SU-DHL-6 (cell line): Measurements from ENCODE around the gene PPARGC1A.

Experiments
- CTCF ChIP-seq: fragments of 200-600 bp; sonication (generic); IDR thresholded peaks from one replicate; pipeline ENCODE4 v1.5.1; 2017; ENCODE audit warnings: antibody characterized with exemption, mild to moderate bottlenecking, low read length, moderate library complexity; ENCODE audit not compliant: insufficient read depth, poor library complexity, severe bottlenecking
- EZH2phosphoT487 ChIP-seq: fragments of 200-600 bp; sonication (generic), shearing (Covaris generic); conservative IDR thresholded peaks from 2 replicates; pipeline ENCODE4 v1.6.1; 2018; ENCODE audit warnings: mild to moderate bottlenecking, antibody characterized with exemption, low read length, moderate library complexity, mixed read lengths

- no peak for TF ChIP-seq CTCF
- TF ChIP-seq EZH2phosphoT487: no peak
Observed at GRCh38 chr4:23915459-23916132, 25.7 kb upstream of the PPARGC1A start.
